HepG2 (cell line): ENCODE measurements around the gene NCOA1. TPM values are rescaled to one million over a fixed set of nuclear protein-coding genes. Genes with fewer than 3 reads are reported as not detected.

Source experiments
- ATAC-seq: fragments of 200-7000 bp; cut with Tn5 transposase; 3 replicates; pipeline ENCODE4 v1.9.1; 2020; ENCODE audit warnings: mild to moderate bottlenecking, moderate library complexity
- BruUV-seq: library from RNA; stranded (reverse); fragments of 400-500 nt; replicated peaks from 2 replicates; lab custom pipeline; 2021; lab: Mats Ljungman, UMichigan
- CTCF ChIA-PET: fragments of 300-600 bp; formaldehyde crosslinking; extraction: SDS; loops from one replicate; lab custom pipeline; 2021; ENCODE audit warnings: low total read pairs, inconsistent platforms, low intra/inter-chr PET ratio; lab: Yijun Ruan, JAX
- POLR2A ChIA-PET: fragments of 350-600 bp; sonication (Branson Sonifier 250); formaldehyde crosslinking; loops from one replicate; lab custom pipeline; 2020; ENCODE audit warnings: antibody characterized with exemption, inconsistent platforms; lab: Yijun Ruan, JAX
- DNase-seq: peaks from one replicate; pipeline ENCODE4 v3.0.0-alpha.2; 2015; ENCODE audit warnings: low spot score
- FAIRE-seq: peaks from 3 replicates; lab custom pipeline; 2011; peaks lifted over from hg19 to GRCh38; lab: Jason Lieb, UNC
- H2AFZ ChIP-seq: one replicate; pipeline ENCODE4 v1.6.1; 2011; ENCODE audit warnings: low read length, inconsistent platforms
- H3K27ac ChIP-seq: fragments of 300-600 bp; 3 replicates; pipeline ENCODE4 v1.8.0; 2011; ENCODE audit warnings: mixed run types, mild to moderate bottlenecking, mixed read lengths, low read length, inconsistent platforms; ENCODE audit not compliant: insufficient read depth; ENCODE audit errors: extremely low read length
- H3K27me3 ChIP-seq, 2 experiments: fragments of 200-600 bp in 1 of 2; 2 replicates in 1 of 2; 3 replicates in 1 of 2; pipeline versions ENCODE4 v1.6.0 to v1.8.0; 2011; ENCODE audit warnings: low read length in 2 of 2, mild to moderate bottlenecking in 2 of 2, moderate library complexity in 2 of 2, inconsistent platforms in 1 of 2; ENCODE audit not compliant: insufficient read depth in 2 of 2, control insufficient read depth in 1 of 2
- H3K36me3 ChIP-seq, 2 experiments: fragments of 200-600 bp in 1 of 2; replicated peaks in 1 of 2; 2 replicates in 1 of 2; 3 replicates in 1 of 2; pipeline versions ENCODE4 v1.5.1 to v1.8.0; 2011; ENCODE audit warnings: low read length in 2 of 2, inconsistent platforms in 1 of 2; ENCODE audit not compliant: insufficient read depth in 2 of 2, control insufficient read depth in 1 of 2
- H3K4me1 ChIP-seq: 2 replicates; pipeline ENCODE4 v1.5.1; 2012; ENCODE audit warnings: low read length, inconsistent platforms; ENCODE audit not compliant: insufficient read depth
- H3K4me2 ChIP-seq: 2 replicates; pipeline ENCODE4 v1.6.0; 2011; ENCODE audit warnings: low read depth, low read length, inconsistent platforms
- H3K4me3 ChIP-seq, 3 experiments: fragments of 200-600 bp in 1 of 3; sonication (generic), shearing (Covaris generic) in 1 of 3; replicated peaks in 1 of 3; 2 replicates each; pipeline ENCODE4 v1.5.1; 2011 to 2016; ENCODE audit warnings: low read length in 3 of 3, inconsistent platforms in 2 of 3, low read depth in 2 of 3, mild to moderate bottlenecking in 2 of 3, control low read depth in 1 of 3, mixed read lengths in 1 of 3; ENCODE audit not compliant: insufficient read depth in 1 of 3
- H3K79me2 ChIP-seq: one replicate; pipeline ENCODE4 v1.6.1; 2011; ENCODE audit warnings: low read length, inconsistent platforms; ENCODE audit not compliant: insufficient read depth
- H3K9ac ChIP-seq: 2 replicates; pipeline ENCODE4 v1.6.0; 2011; ENCODE audit warnings: mild to moderate bottlenecking, low read depth, low read length, inconsistent platforms; ENCODE audit not compliant: insufficient read depth
- H3K9me3 ChIP-seq: 2 replicates; pipeline ENCODE4 v1.5.1; 2012; ENCODE audit warnings: mild to moderate bottlenecking, low read length
- H4K20me1 ChIP-seq: 2 replicates; pipeline ENCODE4 v1.6.0; 2011; ENCODE audit warnings: inconsistent platforms, mild to moderate bottlenecking, low read length, moderate library complexity; ENCODE audit not compliant: insufficient read depth
- EZH2 ChIP-seq: conservative IDR thresholded peaks from 2 replicates; pipeline ENCODE4 v1.6.1; 2012; ENCODE audit warnings: mild to moderate bottlenecking, low read depth, low read length, moderate library complexity
- HOMEZ ChIP-seq: IDR thresholded peaks from 2 replicates; pipeline ENCODE4 v1.6.1; 2016; ENCODE audit warnings: low read depth
- KMT2B ChIP-seq: IDR thresholded peaks from 2 replicates; pipeline ENCODE4 v1.6.1; 2016; ENCODE audit warnings: missing genetic modification reagents, missing compliant biosample characterization
- RFXAP ChIP-seq: sonication (generic); formaldehyde crosslinking; IDR thresholded peaks from 2 replicates; pipeline ENCODE4 v1.4.0; 2020; ENCODE audit warnings: missing genetic modification reagents, borderline replicate concordance
- ZBED4 ChIP-seq: sonication (generic); formaldehyde crosslinking; IDR thresholded peaks from 2 replicates; pipeline ENCODE4 v1.4.0; 2020; ENCODE audit warnings: missing genetic modification reagents, borderline replicate concordance
- ZBTB1 ChIP-seq: sonication (generic); formaldehyde crosslinking; IDR thresholded peaks from 2 replicates; pipeline ENCODE4 v1.4.0; 2020; ENCODE audit warnings: missing genetic modification reagents, borderline replicate concordance
- ZNF256 ChIP-seq: sonication (generic); formaldehyde crosslinking; conservative IDR thresholded peaks from 2 replicates; pipeline ENCODE4 v1.4.0; 2020; ENCODE audit warnings: missing genetic modification reagents
- ZNF619 ChIP-seq: sonication (generic); formaldehyde crosslinking; IDR thresholded peaks from 2 replicates; pipeline ENCODE4 v1.4.0; 2020; ENCODE audit warnings: mild to moderate bottlenecking, missing genetic modification reagents
- ZNF841 ChIP-seq: sonication (generic); formaldehyde crosslinking; IDR thresholded peaks from 2 replicates; pipeline ENCODE4 v1.8.1; 2023; ENCODE audit warnings: missing genetic modification reagents, borderline replicate concordance
- WGBS: methylation state at CpG from one replicate; pipeline ENCODE4 v1.1.6; 2017; ENCODE audit warnings: low lambda C conversion rate; 5-methylcytosine and 5-hydroxymethylcytosine counted together
- in situ Hi-C: cut with HindIII; loops from 2 replicates; pipeline ENCODE4 v1.10.0; 2017; ENCODE audit warnings: low pct_unique_long_range_greater_than_20kb; ENCODE audit not compliant: extremely low pct_ligation_motif_present
- intact Hi-C: fragments of 100-400 bp; cut with micrococcal nuclease; formaldehyde crosslinking; loops from one replicate; pipeline ENCODE4 v1.10.0; 2022; ENCODE audit not compliant: unreplicated experiment
- polyA plus RNA-seq, 8 experiments: library from polyadenylated mRNA; depleted of rRNA in 3 of 8; stranded (reverse) in 7 of 8; unstranded in 1 of 8; fragments of >200 nt; fragmentation: Illumina TruSeq in 4 of 8; extraction: Trizol in 4 of 8; gene quantifications; 2 replicates each; pipeline versions ENCODE4 v1.2.1 to v1.2.3, GENCODE V29; 2011 to 2016; ENCODE audit warnings: low read depth in 4 of 8, missing spikeins in 1 of 8, mixed read lengths in 1 of 8; ENCODE audit not compliant: insufficient read depth in 1 of 8
- total RNA-seq, 5 experiments: library from RNA; depleted of rRNA; stranded (reverse); fragments of >200 nt; fragmentation: Illumina TruSeq; extraction: Trizol; gene quantifications; 2 replicates each; pipeline ENCODE4 v1.2.3, GENCODE V29; 2016; ENCODE audit warnings: low read depth in 1 of 5

NCOA1 gene
- total and polyA plus RNA-seq, 2 of the 13 experiments (the other 11 are each of a cell fraction or from before 2014, with no cell fraction given): 10.0 to 10.4 TPM

- TF ChIP-seq KMT2B (CRISPR knock-in tag): no peak
- no peak for TF ChIP-seq RFXAP (CRISPR knock-in tag)
- TF ChIP-seq HOMEZ (CRISPR knock-in tag): no peak
- no peak for TF ChIP-seq ZNF841 (CRISPR knock-in tag)
- TF ChIP-seq ZBED4 (CRISPR knock-in tag): no peak
- TF ChIP-seq ZNF256 (CRISPR knock-in tag): no peak
- no peak for TF ChIP-seq EZH2
- no peak for TF ChIP-seq ZNF619 (CRISPR knock-in tag)
These were observed 24.8 kb downstream of the NCOA1 start (continued) for GRCh38 chr2:24515831-24516230.

- 72% methylated on average over 5 of the region's 5 CpGs for WGBS
- Histone ChIP-seq H3K4me1 (no peaks in the 10 kb centered on the region), H3K79me2 (no peaks in the 10 kb centered on the region), H3K27me3 (no peaks in the 10 kb centered on the region), H2AFZ (no peak overlapping the region), H3K4me3 (no peak overlapping the region), H3K4me2 (no peak overlapping the region), H4K20me1 (no peaks in the 10 kb centered on the region; the same call in 1 of the 2 replicates), H3K27ac (no peak overlapping the region), H3K36me3 (no peaks in the 10 kb centered on the region), H3K9ac (no peak overlapping the region), H3K9me3 (no peaks in the 10 kb centered on the region)
- in situ Hi-C loops (no loop called here), intact Hi-C loops (no loop called here)
- DNase-seq: no peak
- no peak for FAIRE-seq
- CTCF ChIA-PET: no interaction called here
- no TSS peak for BruUV-seq
- ATAC-seq: no peak
- TF ChIP-seq ZBTB1 (CRISPR knock-in tag): no peak
- POLR2A ChIA-PET: no interaction called here
These were observed 26.2 kb downstream of the NCOA1 start for GRCh38 chr2:24517247-24517646.
